Astrocyte (in vitro differentiated cells and primary cell): Measurements from ENCODE around the gene USP35. TPM values are rescaled to one million over a fixed set of nuclear protein-coding genes. Genes with fewer than 3 reads are reported as not detected.

Source experiments
- DNase-seq: peaks from one replicate; pipeline ENCODE4 v3.0.0-alpha.2; 2010; ENCODE audit warnings: low read depth
- FAIRE-seq: peaks from 2 replicates; lab custom pipeline; 2011; peaks lifted over from hg19 to GRCh38; lab: Jason Lieb, UNC
- H2AFZ ChIP-seq: 2 replicates; pipeline ENCODE4 v1.6.0; 2012; ENCODE audit warnings: low read depth, low read length, inconsistent platforms
- H3K27ac ChIP-seq: 2 replicates; pipeline ENCODE4 v1.5.1; 2011; ENCODE audit warnings: low read depth, low read length, inconsistent platforms
- H3K27me3 ChIP-seq: 2 replicates; pipeline ENCODE4 v1.6.0; 2011; ENCODE audit warnings: low read length, inconsistent platforms; ENCODE audit not compliant: insufficient read depth
- H3K36me3 ChIP-seq: 2 replicates; pipeline ENCODE4 v1.5.1; 2011; ENCODE audit warnings: low read length, inconsistent platforms; ENCODE audit not compliant: insufficient read depth
- H3K4me1 ChIP-seq: 2 replicates; pipeline ENCODE4 v1.5.1; 2011; ENCODE audit warnings: low read length, inconsistent platforms; ENCODE audit not compliant: insufficient read depth
- H3K4me2 ChIP-seq: 2 replicates; pipeline ENCODE4 v1.6.0; 2012; ENCODE audit warnings: low read length, inconsistent platforms
- H3K4me3 ChIP-seq: 2 replicates; pipeline ENCODE4 v1.5.1; 2011; ENCODE audit warnings: low read depth, mild to moderate bottlenecking, low read length, inconsistent platforms; ENCODE audit not compliant: insufficient read depth
- H3K79me2 ChIP-seq: 2 replicates; pipeline ENCODE4 v1.6.0; 2012; ENCODE audit warnings: mild to moderate bottlenecking, low read length, inconsistent platforms; ENCODE audit not compliant: insufficient read depth
- H3K9ac ChIP-seq: 2 replicates; pipeline ENCODE4 v1.6.0; 2012; ENCODE audit warnings: mild to moderate bottlenecking, low read length, inconsistent platforms
- H3K9me3 ChIP-seq: 2 replicates; pipeline ENCODE4 v1.5.1; 2012; ENCODE audit warnings: low read depth, mild to moderate bottlenecking, low read length, inconsistent platforms; ENCODE audit not compliant: insufficient read depth
- H4K20me1 ChIP-seq: 2 replicates; pipeline ENCODE4 v1.6.0; 2012; ENCODE audit warnings: low read length, inconsistent platforms; ENCODE audit not compliant: insufficient read depth
- H3K27ac Mint-ChIP-seq: one replicate; pipeline ENCODE4 v1.8.0; 2021; ENCODE audit warnings: mild to moderate bottlenecking, mixed read lengths; ENCODE audit not compliant: unreplicated experiment
- H3K27me3 Mint-ChIP-seq: one replicate; pipeline ENCODE4 v1.8.0; 2021; ENCODE audit warnings: low read depth, mixed read lengths; ENCODE audit not compliant: unreplicated experiment
- H3K36me3 Mint-ChIP-seq: one replicate; pipeline ENCODE4 v1.8.0; 2021; ENCODE audit warnings: low read depth, mixed read lengths; ENCODE audit not compliant: unreplicated experiment
- H3K4me1 Mint-ChIP-seq: one replicate; pipeline ENCODE4 v1.8.0; 2021; ENCODE audit warnings: low read depth, mixed read lengths; ENCODE audit not compliant: unreplicated experiment
- H3K4me3 Mint-ChIP-seq: one replicate; pipeline ENCODE4 v1.8.0; 2021; ENCODE audit warnings: mild to moderate bottlenecking, moderate library complexity, mixed read lengths; ENCODE audit not compliant: unreplicated experiment
- H3K9me3 Mint-ChIP-seq: one replicate; pipeline ENCODE4 v1.8.0; 2021; ENCODE audit warnings: mild to moderate bottlenecking, mixed read lengths; ENCODE audit not compliant: unreplicated experiment
- EZH2 ChIP-seq: IDR thresholded peaks from 2 replicates; pipeline ENCODE4 v1.6.1; 2012; ENCODE audit warnings: mild to moderate bottlenecking, low read length, inconsistent platforms; ENCODE audit not compliant: insufficient read depth
- total RNA-seq: library from RNA; stranded (reverse); gene quantifications from 2 replicates; pipeline ENCODE4 v1.2.1, GENCODE V29; 2021
- TF ChIP-seq, protein P1 (sequence below): IDR thresholded peaks from 2 replicates; pipeline ENCODE4 v1.5.1; 2011; ENCODE audit warnings: low read depth, mild to moderate bottlenecking, inconsistent platforms, low read length, moderate library complexity; ENCODE audit not compliant: insufficient read depth

USP35 gene
- total RNA-seq, 1 donor from 2014 or later = 16.2 TPM

DNA sequence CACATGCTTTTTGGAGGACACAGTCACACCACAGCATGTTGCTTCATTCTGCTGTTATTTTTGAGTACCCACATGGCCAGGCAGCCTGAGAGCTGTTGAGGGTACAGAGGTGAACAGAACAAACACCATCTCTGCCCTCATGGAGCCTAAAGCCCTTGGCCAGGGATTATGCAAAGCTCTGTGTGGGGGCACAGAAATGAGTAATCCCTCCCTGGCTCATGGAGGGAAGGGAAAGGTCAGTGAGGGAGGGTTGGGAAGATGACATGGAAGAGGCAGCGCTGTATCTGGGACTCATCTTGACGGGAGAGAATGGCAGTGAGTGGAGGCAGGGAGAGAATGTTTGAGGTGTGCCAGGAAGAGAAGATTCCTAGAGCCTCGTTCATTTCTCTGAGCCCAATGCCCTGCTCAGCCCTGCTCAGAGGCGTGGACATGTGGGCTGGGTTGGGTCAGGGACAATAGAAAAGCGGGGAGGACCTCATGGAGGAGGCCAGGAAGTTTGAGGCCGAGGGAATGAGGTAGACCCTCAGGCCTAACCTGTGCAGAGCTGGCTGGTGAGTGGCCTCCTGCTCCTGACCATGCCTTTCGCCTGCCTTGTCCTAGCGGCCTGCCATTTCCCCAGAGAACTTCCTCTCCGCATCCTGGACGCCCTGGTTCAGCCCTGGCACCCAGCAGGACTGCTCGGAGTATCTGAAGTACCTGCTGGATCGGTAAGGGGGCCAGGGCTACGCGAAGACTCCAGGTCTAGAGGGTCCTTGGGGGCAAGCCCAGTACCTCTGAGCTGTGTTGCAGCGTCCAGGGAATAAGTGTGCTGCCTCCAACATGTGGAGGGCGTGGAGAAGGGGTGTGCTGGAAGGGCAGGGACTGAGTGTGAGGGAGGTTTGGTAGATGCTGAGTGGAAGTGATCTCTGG lies 19.8 kb downstream of the USP35 start:
- DNase-seq (no peak), FAIRE-seq (no peak)
- Mint-ChIP-seq H3K4me1 (peaks cover 10% of the 10 kb centered on the region), H3K27ac (peak overlapping the region; percentile 83), H3K4me3 (no peak overlapping the region), H3K36me3 (peaks cover 37% of the 10 kb centered on the region), H3K9me3 (peaks cover 3% of the 10 kb centered on the region), H3K27me3 (no peaks in the 10 kb centered on the region)
- H4K20me1 ChIP-seq = peaks cover 58% of the 10 kb centered on the region
- H3K4me2 ChIP-seq = no peak overlapping the region
- no peak overlapping the region for H2AFZ ChIP-seq
- H3K4me1 ChIP-seq = no peaks in the 10 kb centered on the region
- H3K4me3 ChIP-seq = no peak overlapping the region
- TF ChIP-seq, protein P1, sequence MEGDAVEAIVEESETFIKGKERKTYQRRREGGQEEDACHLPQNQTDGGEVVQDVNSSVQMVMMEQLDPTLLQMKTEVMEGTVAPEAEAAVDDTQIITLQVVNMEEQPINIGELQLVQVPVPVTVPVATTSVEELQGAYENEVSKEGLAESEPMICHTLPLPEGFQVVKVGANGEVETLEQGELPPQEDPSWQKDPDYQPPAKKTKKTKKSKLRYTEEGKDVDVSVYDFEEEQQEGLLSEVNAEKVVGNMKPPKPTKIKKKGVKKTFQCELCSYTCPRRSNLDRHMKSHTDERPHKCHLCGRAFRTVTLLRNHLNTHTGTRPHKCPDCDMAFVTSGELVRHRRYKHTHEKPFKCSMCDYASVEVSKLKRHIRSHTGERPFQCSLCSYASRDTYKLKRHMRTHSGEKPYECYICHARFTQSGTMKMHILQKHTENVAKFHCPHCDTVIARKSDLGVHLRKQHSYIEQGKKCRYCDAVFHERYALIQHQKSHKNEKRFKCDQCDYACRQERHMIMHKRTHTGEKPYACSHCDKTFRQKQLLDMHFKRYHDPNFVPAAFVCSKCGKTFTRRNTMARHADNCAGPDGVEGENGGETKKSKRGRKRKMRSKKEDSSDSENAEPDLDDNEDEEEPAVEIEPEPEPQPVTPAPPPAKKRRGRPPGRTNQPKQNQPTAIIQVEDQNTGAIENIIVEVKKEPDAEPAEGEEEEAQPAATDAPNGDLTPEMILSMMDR = no peak
- no peak for TF ChIP-seq EZH2
- peaks cover 3% of the 10 kb centered on the region for H3K36me3 ChIP-seq
- H3K9ac ChIP-seq = no peak overlapping the region
- no peaks in the 10 kb centered on the region for H3K27me3 ChIP-seq
- H3K27ac ChIP-seq = no peak overlapping the region
- no peaks in the 10 kb centered on the region for H3K9me3 ChIP-seq
- H3K79me2 ChIP-seq = peaks cover 14% of the 10 kb centered on the region

DNA sequence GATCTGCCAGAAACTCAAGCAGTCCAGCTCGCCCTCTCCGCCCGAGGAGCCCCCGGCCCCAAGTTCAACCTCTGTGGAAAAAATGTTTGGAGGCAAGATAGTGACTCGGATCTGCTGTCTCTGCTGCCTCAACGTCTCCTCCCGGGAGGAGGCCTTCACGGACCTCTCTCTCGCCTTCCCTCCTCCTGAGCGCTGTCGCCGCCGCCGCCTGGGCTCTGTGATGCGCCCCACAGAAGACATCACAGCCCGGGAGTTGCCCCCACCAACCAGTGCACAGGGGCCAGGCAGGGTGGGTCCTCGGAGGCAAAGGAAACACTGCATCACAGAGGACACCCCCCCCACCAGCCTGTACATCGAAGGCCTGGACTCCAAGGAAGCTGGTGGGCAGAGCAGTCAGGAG lies 20.8 kb downstream of the USP35 start:
- peaks cover 10% of the 10 kb centered on the region for H3K4me1 Mint-ChIP-seq
- H3K27ac Mint-ChIP-seq = no peak overlapping the region
- TF ChIP-seq, protein P1 = no peak
- no peak for TF ChIP-seq EZH2
- no peak for FAIRE-seq
- H3K9me3 ChIP-seq = no peaks in the 10 kb centered on the region
- no peaks in the 10 kb centered on the region for H3K27me3 ChIP-seq
- no peak overlapping the region for H3K9ac ChIP-seq
- H3K79me2 ChIP-seq = peaks cover 17% of the 10 kb centered on the region
- H3K4me2 ChIP-seq = no peak overlapping the region
- no peaks in the 10 kb centered on the region for H3K4me1 ChIP-seq
- no peak overlapping the region for H3K27ac ChIP-seq
- peaks cover 35% of the 10 kb centered on the region for H3K36me3 Mint-ChIP-seq
- H3K4me3 Mint-ChIP-seq = no peak overlapping the region
- H2AFZ ChIP-seq = no peak overlapping the region
- H4K20me1 ChIP-seq = peaks cover 61% of the 10 kb centered on the region
- H3K9me3 Mint-ChIP-seq = peaks cover 3% of the 10 kb centered on the region
- peaks cover 3% of the 10 kb centered on the region for H3K36me3 ChIP-seq
- no peaks in the 10 kb centered on the region for H3K27me3 Mint-ChIP-seq
- no peak overlapping the region for H3K4me3 ChIP-seq
- DNase-seq = no peak
